Measurements from ENCODE around the gene MMAB.
"Not testable (repeated sequence)": the region's sequence is repeated elsewhere in the genome, so short reads cannot be mapped to it uniquely, and the experiment has no call there.

The MMAB gene

DNA sequence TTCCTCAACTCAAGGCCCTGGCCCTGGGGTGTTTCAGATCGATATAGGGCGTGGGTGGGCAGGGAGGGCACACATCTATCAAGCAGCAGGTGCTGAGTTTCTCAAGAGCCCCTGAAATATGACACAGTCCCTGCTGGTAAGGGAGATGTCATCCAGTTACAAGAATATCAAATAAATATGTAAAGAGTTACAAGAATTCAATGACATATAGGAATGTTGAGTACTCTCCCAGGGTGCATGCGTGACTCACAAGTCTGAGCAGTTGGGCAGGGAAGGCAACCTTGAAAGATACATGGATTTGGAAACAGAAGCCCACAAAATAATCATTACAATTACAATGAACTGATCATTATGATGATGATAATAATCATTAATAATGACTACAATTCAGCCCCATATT is 35.5 kb upstream of the MMAB start:
- no peak for FAIRE-seq
- no peak for TF ChIP-seq POLR2A (IDR thresholded peaks at IDR 0.05; ENCODE audit: low read depth, low read length)
- no peak for DNase-seq (ENCODE audit: insufficient read length, low spot score)

DNA sequence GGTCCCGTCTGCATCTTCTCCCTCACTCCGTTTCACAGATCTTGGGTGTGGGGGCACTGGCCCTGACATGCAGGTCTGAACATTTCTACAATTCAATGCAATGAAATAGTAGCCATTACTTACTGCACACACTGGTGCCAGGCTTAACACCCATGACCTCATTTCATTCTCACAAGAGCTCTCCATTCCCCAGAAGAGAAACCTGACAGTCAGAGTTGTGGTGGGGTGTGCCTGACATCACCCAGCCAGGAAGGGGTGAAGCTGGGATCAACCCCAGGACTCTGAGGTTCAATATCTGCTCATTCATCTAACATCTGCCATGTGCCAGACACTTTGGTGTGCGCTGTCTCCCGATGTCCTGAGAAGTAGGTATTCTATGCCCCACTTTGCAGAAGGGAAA is 35.0 kb upstream of the MMAB start:
- FAIRE-seq (no peak), DNase-seq (ENCODE audit: insufficient read length, low spot score) (no peak)
- TF ChIP-seq POLR2A (IDR thresholded peaks at IDR 0.05; ENCODE audit: low read depth, low read length) = no peak

DNA sequence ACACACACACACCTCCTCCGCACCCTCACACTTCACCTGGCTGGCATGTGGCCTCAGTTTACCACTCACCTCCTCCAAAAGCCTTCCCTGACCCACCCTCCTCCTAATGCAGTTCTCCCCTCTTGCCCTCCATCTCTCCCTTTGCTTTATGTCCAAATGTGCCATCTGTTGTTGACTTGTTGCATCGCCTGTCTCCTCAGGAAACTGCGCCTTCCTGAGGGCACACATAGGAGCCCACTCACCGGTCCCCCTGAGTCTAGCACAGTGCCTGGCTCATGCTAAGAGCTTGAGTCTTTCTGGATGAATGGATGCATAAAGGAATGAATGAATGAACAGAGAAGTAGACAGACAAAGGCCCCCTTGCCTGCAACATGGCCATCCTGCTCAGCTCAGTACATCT is 34.3 kb upstream of the MMAB start:
- TF ChIP-seq POLR2A (IDR thresholded peaks at IDR 0.05; ENCODE audit: low read depth, low read length) = no peak
- DNase-seq (ENCODE audit: insufficient read length, low spot score) (no peak), FAIRE-seq (no peak)

DNA sequence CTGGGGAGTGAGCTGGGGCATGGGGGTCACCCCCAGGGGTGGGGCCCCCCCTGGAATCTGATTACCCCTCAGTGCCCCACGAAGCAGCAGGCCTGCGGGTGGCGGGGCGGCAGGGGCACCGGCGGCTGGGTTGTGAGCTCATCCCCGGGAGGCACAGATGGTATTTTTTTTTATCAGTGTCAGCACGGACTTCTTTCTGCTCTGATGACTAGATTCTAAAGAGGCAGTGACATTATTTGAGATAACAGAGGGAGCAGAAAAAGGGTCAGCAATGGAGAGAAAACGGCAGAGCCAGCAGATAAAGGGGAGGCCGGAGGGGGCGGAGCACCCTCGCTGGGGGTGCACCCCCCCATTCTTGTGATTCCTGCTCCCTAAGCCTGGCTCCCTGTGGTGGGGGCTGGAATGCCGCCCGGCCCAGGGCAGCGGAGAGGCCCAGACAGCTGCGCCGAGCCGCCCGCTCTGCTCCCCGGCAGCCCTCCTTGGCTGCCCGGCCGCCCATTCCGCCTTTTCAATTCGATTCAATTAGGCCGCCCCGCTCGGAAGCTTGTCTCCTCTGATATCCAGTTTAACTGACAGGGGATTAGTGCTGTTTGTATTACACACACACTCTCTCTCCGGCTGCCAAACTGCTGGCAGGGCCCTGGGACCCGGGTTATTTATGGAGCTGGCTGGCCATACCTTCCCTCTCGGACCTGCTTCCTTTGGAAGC is 33.2 kb upstream of the MMAB start:
- no peak for DNase-seq (ENCODE audit: insufficient read length, low spot score)

DNA sequence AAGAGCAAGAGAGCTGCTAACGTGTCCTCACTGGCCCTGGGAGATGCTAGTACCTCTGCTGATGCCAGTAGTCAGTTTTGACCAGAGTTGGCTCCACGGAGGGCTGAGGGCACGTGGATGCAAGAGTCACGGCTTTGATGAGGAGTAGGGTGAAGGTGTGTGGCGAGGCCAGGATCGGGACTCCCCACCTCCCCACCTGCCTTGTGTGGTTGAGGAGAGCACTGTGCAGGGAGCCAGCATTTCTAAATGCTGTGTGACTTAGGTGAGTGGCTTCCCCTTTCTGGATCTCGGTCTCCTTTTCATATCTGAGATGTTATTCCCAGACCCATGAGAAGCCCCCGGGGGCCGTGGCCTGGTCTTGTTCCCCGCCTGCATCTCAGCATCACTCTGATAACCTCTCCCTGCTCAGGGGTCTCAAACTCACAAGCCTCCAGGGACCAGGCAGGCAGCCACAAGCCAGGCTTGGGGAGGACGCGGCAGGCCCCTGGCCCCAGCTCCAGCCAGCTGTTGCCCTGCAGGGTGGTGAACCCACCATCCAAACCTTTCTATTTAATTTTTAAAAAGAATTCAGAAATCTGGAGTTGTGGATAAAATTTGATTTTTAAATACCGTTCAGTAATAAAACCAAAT is 32.4 kb upstream of the MMAB start:
- FAIRE-seq (no peak), DNase-seq (ENCODE audit: insufficient read length, low spot score) (no peak)
- no peak for TF ChIP-seq POLR2A (IDR thresholded peaks at IDR 0.05; ENCODE audit: low read depth, low read length)

More for the DNA sequence above, 33.2 kb upstream of the MMAB start:
- FAIRE-seq = no peak
- TF ChIP-seq POLR2A (IDR thresholded peaks at IDR 0.05; ENCODE audit: low read depth, low read length) = no peak

DNA sequence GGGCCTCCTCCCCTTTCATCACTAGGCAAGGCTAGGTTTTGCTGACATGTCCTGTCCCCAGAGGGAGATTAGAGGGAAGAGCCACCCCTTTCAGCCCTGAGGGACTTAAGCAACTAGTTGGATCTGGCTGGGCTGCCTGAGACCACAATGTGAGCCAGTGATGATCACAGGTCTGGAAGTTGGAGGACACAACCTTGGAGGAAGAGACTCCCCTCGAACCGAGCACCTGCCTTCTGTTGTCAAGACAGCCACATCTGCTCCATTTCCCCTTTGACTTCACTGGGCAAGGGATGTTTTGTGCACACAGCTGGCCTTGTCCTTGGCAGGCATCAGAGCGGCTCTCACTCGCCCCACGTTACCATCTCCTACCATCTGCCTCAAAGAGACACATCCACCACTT is 31.7 kb upstream of the MMAB start:
- FAIRE-seq (no peak), DNase-seq (ENCODE audit: insufficient read length, low spot score) (no peak)
- TF ChIP-seq POLR2A (IDR thresholded peaks at IDR 0.05; ENCODE audit: low read depth, low read length) = no peak

DNA sequence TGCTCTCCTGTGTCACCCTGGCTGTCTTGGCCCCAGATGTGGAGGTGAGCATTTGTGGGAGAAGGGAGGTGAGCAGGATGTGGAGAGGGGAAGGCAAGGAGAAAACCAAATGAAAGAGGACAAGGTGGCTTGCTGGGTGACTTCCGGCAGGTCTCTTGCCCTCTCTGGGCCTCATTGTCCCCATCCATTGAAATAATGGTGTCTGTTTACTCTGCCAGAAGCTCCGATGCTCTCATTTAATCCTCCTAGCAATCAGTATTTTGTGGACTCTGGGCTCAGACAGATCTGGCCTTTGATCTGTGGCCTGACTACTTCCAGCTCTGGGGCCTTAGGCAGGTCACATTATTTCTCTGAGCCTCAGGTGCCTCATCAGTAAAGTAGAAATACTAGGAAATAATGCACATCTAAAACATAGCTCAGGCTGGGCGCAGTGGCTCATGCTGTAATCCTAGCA is 30.9 kb upstream of the MMAB start:
- FAIRE-seq (no peak), DNase-seq (ENCODE audit: insufficient read length, low spot score) (no peak)
- TF ChIP-seq POLR2A (IDR thresholded peaks at IDR 0.05; ENCODE audit: low read depth, low read length) = no peak

DNA sequence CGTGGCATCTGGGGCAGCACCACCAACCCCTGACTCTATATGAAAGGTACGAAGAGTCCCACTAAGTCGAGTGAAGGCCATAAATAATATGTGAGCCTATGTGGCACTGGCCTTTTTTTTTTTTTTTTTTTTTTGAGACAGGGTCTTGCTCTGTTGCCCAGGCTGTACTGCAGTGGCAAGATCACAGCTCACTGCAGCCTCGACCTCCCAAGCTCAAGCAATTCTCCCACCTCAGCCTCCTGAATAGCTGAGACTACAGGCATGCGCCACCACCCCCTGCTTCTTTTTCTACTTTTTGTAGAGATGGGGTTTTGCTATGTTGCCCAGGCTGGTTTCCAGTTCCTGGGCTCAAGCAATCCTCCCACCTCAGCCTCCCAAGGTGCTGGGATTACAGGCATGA is 28.8 kb upstream of the MMAB start:
- not testable (repeated sequence) for FAIRE-seq; DNase-seq (ENCODE audit: insufficient read length, low spot score)

DNA sequence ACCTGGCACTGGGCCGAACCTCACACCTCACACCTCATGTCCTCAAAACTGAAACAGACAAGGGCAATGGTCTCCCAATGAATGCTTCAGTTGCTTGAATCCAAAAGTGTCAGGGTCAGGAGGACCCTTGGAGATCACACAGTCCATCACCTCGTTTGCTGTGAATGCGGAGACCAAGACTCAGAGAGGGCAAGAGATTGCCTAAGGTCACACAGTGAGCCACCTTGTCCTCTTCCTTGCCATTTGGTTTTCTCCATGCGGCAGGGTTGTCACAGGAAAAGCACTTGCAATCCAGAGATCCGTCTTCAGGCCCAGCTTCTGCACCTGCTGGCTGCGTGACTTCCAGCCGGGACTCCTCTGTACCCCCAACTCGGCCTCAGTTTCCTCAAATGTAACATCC is 28.3 kb upstream of the MMAB start:
- no peak for TF ChIP-seq POLR2A (IDR thresholded peaks at IDR 0.05; ENCODE audit: low read depth, low read length)
- FAIRE-seq = no peak
- DNase-seq (ENCODE audit: insufficient read length, low spot score) = no peak

DNA sequence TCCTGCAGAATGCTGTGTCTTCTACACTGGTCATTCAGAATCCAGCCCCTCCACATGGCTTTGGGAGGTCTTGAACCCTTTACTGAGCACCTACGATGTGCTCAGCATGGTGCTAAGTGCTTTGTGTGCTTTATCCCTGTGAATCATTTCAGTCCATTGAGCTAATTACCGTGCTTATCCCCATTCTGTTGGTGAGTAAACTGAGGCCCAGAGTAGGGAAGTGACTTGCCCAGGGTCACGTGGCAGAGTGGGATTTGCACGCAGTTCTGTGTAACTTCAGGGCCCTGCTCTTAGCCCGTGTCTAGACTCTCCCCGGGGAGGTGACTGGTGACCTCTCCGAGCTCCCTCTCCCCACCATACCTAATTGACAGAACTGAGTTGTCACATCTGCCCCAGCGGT is 27.7 kb upstream of the MMAB start:
- no peak for TF ChIP-seq POLR2A (IDR thresholded peaks at IDR 0.05; ENCODE audit: low read depth, low read length)
- FAIRE-seq (no peak), DNase-seq (ENCODE audit: insufficient read length, low spot score) (no peak)

DNA sequence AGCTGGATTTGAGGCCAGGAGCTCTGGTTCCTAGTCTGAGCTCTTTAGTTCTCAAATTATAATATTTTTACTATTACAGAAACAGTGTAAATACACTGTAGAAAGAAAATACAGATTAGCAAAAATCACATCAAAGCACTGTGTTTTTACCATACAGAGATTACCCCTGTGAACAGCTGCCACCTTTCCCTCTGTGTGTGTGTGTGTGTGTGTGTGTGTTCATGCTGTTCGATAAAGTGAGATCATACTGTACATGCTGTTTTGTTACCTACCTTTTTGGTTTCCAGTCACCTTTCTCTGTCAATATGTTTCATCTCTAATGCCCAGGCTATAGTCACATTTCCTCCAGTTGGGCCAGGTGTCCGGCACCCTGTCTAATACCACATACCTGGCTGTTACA is 27.2 kb upstream of the MMAB start:
- no peak for DNase-seq (ENCODE audit: insufficient read length, low spot score)
- FAIRE-seq = no peak
- no peak for TF ChIP-seq POLR2A (IDR thresholded peaks at IDR 0.05; ENCODE audit: low read depth, low read length)

DNA sequence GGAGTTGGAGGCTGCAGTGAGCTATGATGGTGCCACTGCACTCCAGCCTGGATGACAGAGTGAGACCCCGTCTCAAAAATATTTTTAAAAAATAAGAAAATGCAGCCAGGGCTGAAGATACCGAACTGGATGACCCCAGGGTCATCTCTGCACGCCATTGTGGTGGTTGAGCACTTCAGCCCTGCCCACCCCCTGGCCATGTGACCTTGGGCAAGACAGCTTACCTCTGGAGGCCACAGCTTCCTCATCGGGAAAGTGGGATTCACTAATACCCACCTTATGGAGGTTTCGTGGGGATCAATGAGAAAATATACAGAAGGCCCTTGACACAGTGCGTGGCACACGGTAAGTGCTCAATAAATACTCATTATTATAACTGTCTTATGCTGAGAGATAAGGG is 25.8 kb upstream of the MMAB start:
- no peak for FAIRE-seq
- no peak for DNase-seq (ENCODE audit: insufficient read length, low spot score)
- no peak for TF ChIP-seq POLR2A (IDR thresholded peaks at IDR 0.05; ENCODE audit: low read depth, low read length)

DNA sequence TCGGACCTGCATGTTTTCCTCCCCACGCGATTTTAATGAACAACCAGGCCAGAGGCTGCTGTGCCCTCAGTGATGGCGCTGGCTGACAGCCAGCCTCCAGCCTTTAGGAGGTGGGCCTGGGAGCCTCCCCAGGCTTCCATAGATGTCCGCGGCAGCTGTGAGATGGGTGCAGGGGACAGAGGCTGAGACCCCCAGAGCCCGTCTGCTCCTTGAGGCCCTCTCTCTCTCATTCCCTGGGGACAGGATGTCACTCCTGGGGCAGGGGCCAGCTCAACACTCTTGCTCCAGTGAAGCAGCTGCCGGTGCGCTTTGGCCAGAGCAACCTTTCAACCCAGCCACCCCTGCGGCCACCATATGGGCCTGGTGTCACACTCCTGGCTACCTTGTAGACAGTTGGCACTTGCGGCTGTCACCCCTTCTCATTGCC is 25.1 kb upstream of the MMAB start:
- TF ChIP-seq POLR2A (IDR thresholded peaks at IDR 0.05; ENCODE audit: low read depth, low read length) = no peak
- FAIRE-seq (no peak), DNase-seq (ENCODE audit: insufficient read length, low spot score) (no peak)

DNA sequence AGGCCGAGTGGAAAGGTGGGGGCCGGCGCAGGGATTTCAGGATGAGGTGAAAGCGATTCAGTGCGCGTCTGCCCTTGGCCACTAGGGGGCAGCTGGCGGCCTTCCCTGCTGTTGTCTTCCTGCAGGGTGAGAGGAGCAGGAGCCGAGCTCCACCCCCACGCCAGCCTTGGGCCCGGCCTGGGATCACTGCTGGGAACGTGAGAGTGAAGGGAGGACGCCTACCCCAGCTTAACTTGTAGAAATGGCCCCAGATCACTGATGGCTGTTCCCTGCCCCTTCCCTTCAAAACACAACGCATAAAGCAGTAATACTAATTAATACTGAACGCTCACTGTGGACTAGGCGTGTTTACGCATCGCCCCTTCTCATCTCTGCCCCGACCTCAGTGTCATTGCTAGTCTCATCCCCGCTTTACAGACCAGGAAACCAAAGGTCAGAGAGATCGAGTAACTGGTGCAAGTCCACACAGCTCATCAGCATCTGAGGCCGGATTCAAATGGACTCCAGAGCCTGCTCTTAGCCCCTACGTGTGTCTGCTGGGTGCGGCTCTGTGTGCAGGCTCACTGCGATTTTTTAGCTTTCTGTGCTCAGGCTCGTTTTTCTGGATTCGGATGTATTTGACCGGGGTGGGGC is 24.6 kb upstream of the MMAB start:
- FAIRE-seq = no peak
- TF ChIP-seq POLR2A (IDR thresholded peaks at IDR 0.05; ENCODE audit: low read depth, low read length) = no peak

DNA sequence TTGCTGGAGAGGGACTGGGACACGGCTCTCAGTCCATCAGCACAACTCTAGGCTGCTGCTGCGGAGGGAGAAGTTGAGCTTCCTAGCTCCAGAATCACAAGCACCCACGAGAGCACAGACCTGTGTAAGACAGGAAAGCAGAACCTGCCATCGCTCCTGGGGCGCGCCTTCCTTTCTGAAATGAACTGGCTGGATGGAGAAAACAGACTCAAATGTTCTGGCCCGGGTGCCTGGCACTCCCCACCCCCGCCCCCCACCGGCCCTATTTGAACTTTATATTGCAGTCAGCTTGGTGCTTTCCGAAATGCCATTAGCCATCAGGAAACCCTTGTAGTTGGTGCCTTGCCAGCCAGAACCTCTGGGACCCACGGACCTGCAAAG is 24.1 kb upstream of the MMAB start:
- DNase-seq (ENCODE audit: insufficient read length, low spot score) (no peak), FAIRE-seq (no peak)
- no peak for TF ChIP-seq POLR2A (IDR thresholded peaks at IDR 0.05; ENCODE audit: low read depth, low read length)

More for the DNA sequence above, 24.6 kb upstream of the MMAB start:
- peak; percentile 97 for DNase-seq (ENCODE audit: insufficient read length, low spot score)
